ENCODE data around the gene BRAT1. TPM values are rescaled to one million over a fixed set of nuclear protein-coding genes. Genes with fewer than 3 reads are reported as not detected.

BRAT1 gene
- total RNA-seq, 1 experiment from 2014 or later = 50.0 TPM

DNA sequence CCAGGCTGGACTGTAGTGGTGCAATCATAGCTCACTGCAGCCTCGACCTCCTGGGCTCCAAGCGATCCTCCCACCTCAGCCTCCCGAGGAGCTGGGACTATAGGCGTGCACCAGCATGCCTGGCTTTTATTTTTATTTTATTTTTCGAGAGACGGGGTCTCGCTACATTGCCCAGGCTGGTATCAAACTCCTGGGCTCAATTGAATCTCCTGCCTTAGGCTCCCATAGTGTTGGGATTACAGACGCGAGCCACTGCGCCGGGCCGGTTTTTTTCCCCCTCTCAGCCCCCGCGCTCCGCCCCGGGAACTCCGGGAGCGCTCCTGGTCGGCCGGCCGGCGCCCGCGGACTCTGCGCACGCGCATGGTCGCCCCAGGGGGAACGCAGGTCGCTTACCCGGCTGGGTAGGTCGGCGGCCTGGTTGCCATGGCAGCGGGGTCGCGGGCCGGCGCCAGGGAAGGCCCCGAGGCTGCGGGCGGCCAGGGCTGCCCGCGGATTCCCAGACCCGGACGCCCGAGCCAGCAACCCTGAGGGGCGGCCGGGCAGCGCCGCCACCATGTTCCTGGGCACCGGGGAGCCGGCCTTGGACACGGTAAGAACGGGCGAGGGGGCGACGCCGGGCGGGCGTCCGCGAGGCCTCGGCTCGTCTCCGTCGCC lies 3.4 kb upstream of the BRAT1 start, which contains the start of gene IQCE:
TSS of gene IQCE (plus strand) at position 351 of the 654 bp plus-strand sequence. CDS start at position 554, 203 bp downstream.
- TF ChIP-seq KAT7 (CRISPR knock-in tag; IDR thresholded peaks at IDR 0.05; ENCODE audit: borderline replicate concordance) (no peak), ZNF232 (CRISPR knock-in tag; IDR thresholded peaks at IDR 0.05) (0 out of 2 replicates have a peak, but pooled peaks have one; percentile 37), ZNF396 (CRISPR knock-in tag; IDR thresholded peaks at IDR 0.05; ENCODE audit: borderline replicate concordance) (no peak; the same call in 1 of the 2 replicates), PRDM15 (CRISPR knock-in tag; IDR thresholded peaks at IDR 0.05) (peak; percentile 73), GTF2I (CRISPR knock-in tag; conservative IDR thresholded peaks at IDR 0.05) (peak; percentile 96), ZNF121 (CRISPR knock-in tag; IDR thresholded peaks at IDR 0.05) (peak; percentile 96), EMX1 (CRISPR knock-in tag; IDR thresholded peaks at IDR 0.05) (no peak; the same call in 1 of the 2 replicates), SP1 (CRISPR knock-in tag; conservative IDR thresholded peaks at IDR 0.05) (peak; percentile 87), FOXK1 (CRISPR knock-in tag; IDR thresholded peaks at IDR 0.05) (peak; percentile 82), NFE2L1 (CRISPR knock-in tag; IDR thresholded peaks at IDR 0.05) (0 out of 2 replicates have a peak, but pooled peaks have one; percentile 11), TP53 (CRISPR knock-in tag; IDR thresholded peaks at IDR 0.05) (peak; percentile 81; the same call in 1 of the 2 replicates), ETV6 (CRISPR knock-in tag; IDR thresholded peaks at IDR 0.05) (peak; percentile 46; the same call in 1 of the 2 replicates), ARID4B (CRISPR knock-in tag; IDR thresholded peaks at IDR 0.05; ENCODE audit: borderline replicate concordance) (peak; percentile 78; the same call in 1 of the 2 replicates), MAX (CRISPR knock-in tag; IDR thresholded peaks at IDR 0.05) (peak; percentile 22; the same call in 1 of the 2 replicates), JUN (CRISPR knock-in tag; IDR thresholded peaks at IDR 0.05) (no peak), TEAD1 (CRISPR knock-in tag; IDR thresholded peaks at IDR 0.05) (0 out of 2 replicates have a peak, but pooled peaks have one; percentile 28), RELA (CRISPR knock-in tag; IDR thresholded peaks at IDR 0.05; ENCODE audit: borderline replicate concordance) (no peak)
- TF ChIP-seq, protein P1, sequence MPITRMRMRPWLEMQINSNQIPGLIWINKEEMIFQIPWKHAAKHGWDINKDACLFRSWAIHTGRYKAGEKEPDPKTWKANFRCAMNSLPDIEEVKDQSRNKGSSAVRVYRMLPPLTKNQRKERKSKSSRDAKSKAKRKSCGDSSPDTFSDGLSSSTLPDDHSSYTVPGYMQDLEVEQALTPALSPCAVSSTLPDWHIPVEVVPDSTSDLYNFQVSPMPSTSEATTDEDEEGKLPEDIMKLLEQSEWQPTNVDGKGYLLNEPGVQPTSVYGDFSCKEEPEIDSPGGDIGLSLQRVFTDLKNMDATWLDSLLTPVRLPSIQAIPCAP (CRISPR knock-in tag; IDR thresholded peaks at IDR 0.05) = no peak
- TF ChIP-seq, protein P2, sequence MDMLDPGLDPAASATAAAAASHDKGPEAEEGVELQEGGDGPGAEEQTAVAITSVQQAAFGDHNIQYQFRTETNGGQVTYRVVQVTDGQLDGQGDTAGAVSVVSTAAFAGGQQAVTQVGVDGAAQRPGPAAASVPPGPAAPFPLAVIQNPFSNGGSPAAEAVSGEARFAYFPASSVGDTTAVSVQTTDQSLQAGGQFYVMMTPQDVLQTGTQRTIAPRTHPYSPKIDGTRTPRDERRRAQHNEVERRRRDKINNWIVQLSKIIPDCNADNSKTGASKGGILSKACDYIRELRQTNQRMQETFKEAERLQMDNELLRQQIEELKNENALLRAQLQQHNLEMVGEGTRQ (CRISPR knock-in tag; IDR thresholded peaks at IDR 0.05) = peak; percentile 47; the same call in 1 of the 2 replicates
- TF ChIP-seq, protein P3, sequence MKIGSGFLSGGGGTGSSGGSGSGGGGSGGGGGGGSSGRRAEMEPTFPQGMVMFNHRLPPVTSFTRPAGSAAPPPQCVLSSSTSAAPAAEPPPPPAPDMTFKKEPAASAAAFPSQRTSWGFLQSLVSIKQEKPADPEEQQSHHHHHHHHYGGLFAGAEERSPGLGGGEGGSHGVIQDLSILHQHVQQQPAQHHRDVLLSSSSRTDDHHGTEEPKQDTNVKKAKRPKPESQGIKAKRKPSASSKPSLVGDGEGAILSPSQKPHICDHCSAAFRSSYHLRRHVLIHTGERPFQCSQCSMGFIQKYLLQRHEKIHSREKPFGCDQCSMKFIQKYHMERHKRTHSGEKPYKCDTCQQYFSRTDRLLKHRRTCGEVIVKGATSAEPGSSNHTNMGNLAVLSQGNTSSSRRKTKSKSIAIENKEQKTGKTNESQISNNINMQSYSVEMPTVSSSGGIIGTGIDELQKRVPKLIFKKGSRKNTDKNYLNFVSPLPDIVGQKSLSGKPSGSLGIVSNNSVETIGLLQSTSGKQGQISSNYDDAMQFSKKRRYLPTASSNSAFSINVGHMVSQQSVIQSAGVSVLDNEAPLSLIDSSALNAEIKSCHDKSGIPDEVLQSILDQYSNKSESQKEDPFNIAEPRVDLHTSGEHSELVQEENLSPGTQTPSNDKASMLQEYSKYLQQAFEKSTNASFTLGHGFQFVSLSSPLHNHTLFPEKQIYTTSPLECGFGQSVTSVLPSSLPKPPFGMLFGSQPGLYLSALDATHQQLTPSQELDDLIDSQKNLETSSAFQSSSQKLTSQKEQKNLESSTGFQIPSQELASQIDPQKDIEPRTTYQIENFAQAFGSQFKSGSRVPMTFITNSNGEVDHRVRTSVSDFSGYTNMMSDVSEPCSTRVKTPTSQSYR (CRISPR knock-in tag; IDR thresholded peaks at IDR 0.05) = no peak
- TF ChIP-seq, protein P4, sequence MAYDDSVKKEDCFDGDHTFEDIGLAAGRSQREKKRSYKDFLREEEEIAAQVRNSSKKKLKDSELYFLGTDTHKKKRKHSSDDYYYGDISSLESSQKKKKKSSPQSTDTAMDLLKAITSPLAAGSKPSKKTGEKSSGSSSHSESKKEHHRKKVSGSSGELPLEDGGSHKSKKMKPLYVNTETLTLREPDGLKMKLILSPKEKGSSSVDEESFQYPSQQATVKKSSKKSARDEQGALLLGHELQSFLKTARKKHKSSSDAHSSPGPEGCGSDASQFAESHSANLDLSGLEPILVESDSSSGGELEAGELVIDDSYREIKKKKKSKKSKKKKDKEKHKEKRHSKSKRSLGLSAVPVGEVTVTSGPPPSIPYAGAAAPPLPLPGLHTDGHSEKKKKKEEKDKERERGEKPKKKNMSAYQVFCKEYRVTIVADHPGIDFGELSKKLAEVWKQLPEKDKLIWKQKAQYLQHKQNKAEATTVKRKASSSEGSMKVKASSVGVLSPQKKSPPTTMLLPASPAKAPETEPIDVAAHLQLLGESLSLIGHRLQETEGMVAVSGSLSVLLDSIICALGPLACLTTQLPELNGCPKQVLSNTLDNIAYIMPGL (CRISPR knock-in tag; IDR thresholded peaks at IDR 0.05) = 0 out of 2 replicates have a peak, but pooled peaks have one; percentile 60
- no peak within 1 kb of the TSS for H3K27ac Mint-ChIP-seq
- no peaks in the 10 kb centered on the region for H3K9me3 Mint-ChIP-seq
- peak; percentile 47 for ATAC-seq
- peak; percentile 98 for DNase-seq (ENCODE audit: low spot score)
- peaks cover 4% of the 10 kb centered on the region for H3K36me3 Mint-ChIP-seq
- ChIA-PET CTCF (interaction anchor here (0.7 to 2.4 kb wide), 8 partner anchors 9 to 159 kb away, joined by 3 to 9 read pairs (median 6); no protein-coding TSS in a partner anchor), POLR2A (interaction anchor here (0.6 to 1.3 kb wide), 3 partner anchors 26 to 908 kb away, joined by 3 read pairs; no protein-coding TSS in a partner anchor)
- H3K27me3 Mint-ChIP-seq (ENCODE audit: low read depth) = no peaks in the 10 kb centered on the region
- peaks cover 10% of the 10 kb centered on the region for H3K4me1 Mint-ChIP-seq
- H3K4me3 Mint-ChIP-seq = peak within 1 kb of the TSS; percentile 66

All from WTC11 (cell line).